HG03045 (cell line): Measurements from ENCODE around the gene ARPC5L.
A peak's percentile ranks its signal among the peaks of the same experiment; 100 is the strongest.
"Not testable (repeated sequence)": the region's sequence is repeated elsewhere in the genome, so short reads cannot be mapped to it uniquely, and the experiment has no call there.

Experiments used
- ATAC-seq: cut with Tn5 transposase; IDR thresholded peaks from one replicate; pipeline ENCODE4 v1.9.1; 2021; ENCODE audit warnings: mild to moderate bottlenecking, moderate library complexity; ENCODE audit not compliant: unreplicated experiment

Gene ARPC5L

DNA sequence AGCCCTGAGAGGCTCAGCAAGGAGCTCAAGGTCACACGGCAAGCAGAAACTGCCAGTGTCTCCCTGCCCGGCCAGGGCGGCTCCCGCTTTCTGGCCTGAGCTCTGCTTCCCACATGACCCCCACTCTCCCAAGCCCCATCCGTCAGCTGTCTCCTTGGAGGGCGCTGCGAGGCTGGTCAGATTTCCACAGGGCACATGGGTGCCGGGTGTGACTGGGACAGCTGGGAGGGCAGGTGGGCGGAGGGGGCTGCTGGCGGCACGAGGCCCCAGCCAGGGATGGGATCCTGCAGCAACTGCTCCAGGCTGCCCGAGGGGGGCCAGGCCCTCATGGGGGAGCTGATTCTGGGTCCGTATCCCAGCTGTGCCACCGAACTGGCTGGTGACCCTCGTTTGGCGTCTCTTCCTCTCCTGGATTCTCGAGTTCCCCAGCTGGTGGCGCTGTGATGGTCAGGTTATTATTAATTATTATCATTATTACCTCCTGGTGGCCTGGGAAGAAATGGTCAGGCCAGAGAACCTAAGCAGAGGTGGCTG, 21.6 kb upstream of the ARPC5L start:
- ATAC-seq: no peak

DNA sequence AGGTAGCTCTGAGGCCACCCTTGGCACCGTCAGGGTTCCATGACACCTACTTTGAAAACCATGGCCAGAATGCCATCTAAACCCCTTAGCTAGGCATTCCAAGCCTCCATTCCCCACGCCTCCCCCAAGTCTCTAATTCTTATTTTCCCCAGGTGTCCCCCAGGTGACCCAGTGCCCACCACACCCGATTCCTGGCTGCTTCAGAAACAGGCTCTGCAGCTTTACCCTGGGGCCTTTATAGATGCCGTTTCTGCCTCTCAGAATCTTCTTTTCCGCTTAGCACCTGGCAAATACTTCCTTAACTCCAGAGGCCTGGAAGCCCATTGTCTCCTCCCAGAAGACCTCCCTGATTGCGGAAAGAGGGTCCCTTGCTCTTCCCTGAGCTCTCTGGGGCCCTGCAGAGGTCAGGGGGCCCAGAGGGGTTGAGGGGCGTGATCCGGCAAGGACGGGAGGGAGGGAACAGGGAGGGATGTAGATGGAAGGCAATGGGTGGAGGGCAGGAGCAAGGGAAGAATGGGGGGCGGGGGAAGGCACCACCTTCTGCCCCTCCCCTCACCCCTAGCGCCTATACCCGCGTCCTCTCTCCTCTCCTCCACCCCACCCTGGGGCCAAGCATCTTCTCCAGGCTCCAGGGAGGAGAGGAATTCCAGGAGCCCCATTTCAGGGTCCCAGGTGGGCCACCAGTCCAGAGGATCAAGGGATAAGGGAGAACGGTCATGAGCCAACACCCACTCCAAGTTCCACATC, 20.7 kb upstream of the ARPC5L start:
- ATAC-seq: no peak

DNA sequence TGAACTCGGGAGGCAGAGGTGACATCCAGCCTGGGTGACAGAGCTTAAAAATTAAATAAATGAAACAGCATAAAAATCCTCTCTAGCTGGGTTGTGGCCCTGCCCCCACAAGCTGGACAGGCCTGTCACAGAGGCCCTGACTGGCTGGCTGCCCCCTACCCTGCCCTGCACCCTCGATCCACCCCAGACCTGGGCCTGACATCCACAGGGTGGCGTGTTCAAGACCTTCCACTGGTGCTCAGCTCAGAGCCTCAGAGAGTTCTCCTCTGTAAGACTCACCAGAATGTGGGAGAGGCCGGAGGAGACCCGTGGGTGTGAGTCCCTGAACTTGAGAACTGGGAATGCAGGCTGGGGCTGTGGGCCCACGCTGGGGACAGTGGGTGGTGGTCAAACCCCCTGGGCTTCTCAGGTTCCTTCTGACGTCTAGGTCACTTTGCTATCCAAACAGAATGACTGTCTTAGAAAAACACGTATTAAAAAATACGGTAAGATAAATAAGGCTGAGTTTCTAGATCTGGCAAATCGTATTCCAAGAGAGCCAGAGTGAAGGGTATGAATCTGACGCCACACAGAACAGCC, 18.4 kb upstream of the ARPC5L start:
- ATAC-seq: no peak

DNA sequence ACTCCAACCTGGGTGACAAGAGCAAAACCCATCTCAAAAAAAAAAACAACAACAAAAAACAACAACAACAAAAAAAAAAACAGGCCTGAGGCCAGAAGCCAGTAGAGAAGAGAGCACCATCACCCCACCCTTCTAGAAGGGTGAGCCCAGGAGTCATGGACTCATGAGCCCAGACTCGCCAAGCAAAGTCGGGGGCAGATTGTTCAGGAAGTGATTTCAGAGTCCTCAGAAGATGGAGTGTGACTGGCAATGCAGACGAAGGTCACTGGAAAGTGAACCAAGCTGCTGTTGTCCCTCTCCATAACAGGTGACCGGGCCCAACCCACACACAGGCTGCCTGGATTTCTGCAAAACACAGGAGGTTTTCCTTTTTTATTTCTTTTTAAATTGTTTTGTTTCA, 17.6 kb upstream of the ARPC5L start:
- ATAC-seq: no peak

DNA sequence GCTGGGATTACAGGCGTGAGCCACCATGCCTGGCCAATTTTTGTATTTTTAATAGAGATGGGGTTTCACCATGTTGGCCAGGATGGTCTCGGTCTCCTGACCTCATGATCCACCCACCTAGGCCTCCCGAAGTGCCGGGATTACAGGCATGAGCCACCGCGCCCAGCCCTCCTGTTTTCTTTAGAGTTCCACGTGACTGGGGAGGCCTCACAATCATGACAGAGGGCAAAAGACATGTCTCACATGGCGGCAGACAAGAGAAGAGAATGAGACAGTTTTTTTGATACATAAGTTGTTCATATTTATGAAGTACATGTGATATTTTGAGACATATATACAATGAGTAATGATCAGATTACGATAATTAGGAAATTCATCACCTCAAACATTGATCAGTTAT, 15.5 kb upstream of the ARPC5L start:
- ATAC-seq: not testable (repeated sequence)

DNA sequence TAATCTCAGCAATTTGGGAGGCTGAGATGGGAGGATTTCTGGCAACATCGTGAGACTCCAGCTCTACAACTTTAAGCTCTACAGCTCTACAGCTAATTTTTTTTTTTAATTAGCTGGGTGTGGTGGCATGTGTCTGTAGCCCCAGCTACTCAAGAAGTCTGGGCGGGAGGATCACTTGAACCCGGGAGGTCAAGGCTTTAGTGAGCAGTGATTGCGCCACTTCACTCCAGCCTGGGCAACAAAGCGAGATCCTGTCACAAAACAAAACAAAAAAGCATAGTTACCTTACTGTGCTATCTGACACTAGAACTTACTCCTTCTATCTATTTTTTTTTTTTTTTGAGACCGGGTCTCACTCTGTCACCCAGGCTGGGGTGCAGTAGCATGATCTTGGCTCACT, 15.0 kb upstream of the ARPC5L start:
- ATAC-seq: no peak

DNA sequence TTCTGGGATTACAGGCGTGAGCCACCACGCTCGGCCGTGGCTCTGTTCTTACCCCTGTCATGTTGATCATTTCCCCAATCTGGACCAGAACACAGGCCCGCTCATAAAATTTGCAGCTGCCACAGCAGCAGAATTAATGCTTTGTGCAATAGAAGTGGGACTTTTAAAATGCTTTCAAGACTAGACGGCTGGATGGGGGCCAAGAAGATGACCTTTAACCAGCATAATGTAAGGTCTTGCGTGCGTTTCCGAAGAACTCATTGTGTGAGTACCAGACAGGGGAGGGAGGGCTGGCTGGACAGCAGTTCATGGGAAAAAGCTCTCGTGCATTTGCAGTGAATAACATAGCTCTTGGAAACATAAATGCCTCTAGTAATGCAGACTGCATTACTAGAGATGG, 12.1 kb upstream of the ARPC5L start:
- ATAC-seq: no peak

- no peak for ATAC-seq
These were observed 9.7 kb upstream of the ARPC5L start for GRCh38 chr9:124852121-124852828.

DNA sequence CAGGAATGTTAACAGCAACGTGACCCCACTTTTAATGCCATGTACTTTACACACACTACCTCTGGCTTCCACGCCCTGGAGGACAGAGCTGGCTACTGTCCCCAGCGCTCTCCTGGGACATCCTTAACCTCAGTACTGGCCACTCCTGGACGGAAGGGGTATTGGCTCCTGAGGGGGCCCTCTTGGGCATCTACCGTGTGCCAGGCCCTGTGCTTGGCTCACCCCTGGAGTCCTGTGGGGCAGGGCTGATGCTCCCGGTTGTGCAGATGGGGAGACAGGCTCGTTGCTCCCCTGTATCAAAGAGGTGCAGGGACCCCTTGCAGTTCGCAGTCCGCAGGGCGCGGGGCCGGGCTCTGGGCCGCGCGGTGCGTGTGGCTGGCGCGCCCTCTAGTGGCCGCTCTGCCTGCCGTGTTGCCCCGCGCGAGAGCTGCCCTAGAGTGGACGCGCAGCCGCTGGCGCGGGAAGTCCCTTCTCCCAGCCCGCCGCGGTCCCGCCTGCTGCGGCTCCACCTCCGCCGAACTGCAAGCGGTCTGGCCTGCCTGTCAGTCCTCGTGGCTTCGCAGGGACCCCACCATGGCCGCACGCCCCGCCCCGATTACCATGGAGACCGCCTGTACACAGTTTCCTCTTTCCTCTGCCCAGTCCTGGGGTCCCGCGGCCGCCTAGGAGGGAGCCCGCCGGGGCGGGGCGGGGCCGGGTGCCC, 8.9 kb upstream of the ARPC5L start, which contains the start of gene WDR38:
Gene WDR38 (plus strand): TSS at position 632 of the 703 bp plus-strand sequence. CDS start 72 bp downstream, outside the sequence.
- peak; percentile 74 for ATAC-seq

DNA sequence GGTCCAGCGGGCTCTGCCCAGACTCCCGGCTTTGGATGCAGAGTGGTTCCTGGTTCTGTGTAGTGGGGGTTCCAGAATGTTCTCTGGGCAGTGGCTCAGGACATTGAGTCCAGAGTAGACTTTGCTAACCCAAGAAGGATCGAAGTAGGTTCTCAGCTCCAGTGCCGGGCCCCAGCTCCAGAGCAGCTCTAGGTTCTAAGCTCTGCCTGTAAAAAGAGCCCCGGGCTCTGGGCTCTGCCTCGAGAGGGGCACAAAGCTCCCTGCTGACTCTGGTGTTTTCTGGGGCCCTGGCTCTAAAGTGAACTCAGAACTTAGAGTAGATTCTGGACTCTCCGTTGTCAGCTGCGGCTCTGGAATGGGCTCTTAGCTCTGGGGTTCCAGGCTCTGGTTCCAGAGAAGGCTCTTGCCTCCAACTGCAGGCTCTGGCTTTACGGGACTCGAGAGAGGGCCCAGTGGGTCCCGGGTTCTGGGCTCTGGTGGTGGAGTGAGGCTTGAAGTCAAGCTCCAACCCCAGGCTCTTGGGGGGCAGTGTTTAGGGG, 8.3 kb upstream of the ARPC5L start:
- no peak for ATAC-seq

DNA sequence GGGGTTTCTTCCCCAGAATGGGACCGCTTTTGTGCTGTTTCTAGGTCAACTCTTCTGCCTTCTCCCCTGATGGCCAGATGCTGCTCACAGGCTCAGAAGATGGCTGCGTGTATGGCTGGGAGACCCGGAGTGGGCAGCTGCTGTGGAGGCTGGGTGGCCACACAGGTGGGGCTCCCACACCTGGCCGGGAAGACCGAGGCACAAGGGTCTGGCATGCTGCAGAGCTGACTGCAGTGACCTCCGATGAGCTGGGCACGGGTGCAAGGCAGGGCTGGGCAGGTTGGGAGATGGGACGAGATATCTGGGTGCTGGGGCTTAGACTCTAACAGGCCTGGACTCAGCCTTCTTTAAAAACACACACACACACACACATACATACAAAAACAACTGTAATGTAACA, 7.8 kb upstream of the ARPC5L start:
- ATAC-seq: no peak

DNA sequence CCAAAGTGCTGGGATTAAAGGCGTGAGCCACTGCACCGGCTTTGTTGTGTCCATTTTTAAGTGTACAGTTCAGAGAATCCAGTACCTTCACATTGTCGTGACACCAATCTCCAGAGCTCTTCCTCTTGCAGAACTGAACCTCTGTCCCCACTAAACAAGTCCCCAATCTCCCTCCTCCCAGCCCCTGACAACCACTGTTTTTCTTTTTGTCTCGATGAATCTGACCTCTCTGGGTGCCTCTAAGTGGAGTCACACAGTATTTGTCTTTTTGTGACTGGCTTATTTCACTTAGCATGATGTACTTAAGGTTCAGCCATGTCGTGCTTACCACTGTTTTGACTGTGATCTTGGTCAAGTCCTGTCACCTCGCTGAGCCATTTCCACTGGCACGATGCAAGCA, 7.1 kb upstream of the ARPC5L start:
- no peak for ATAC-seq

GRCh38 chr9:124855566-124855943, 6.4 kb upstream of the ARPC5L start:
- ATAC-seq: no peak

GRCh38 chr9:124855944-124856765, 5.8 kb upstream of the ARPC5L start:
- no peak for ATAC-seq

- no peak for ATAC-seq
These were observed 4.3 kb upstream of the ARPC5L start for GRCh38 chr9:124857533-124858162.

- ATAC-seq: no peak
These were observed 3.4 kb upstream of the ARPC5L start for GRCh38 chr9:124858330-124859046.

- no peak for ATAC-seq
These were observed 1.9 kb upstream of the ARPC5L start for GRCh38 chr9:124859803-124860581.
